ENCODE measurements around the gene RNF150. TPM values are rescaled to one million over a fixed set of nuclear protein-coding genes. Genes with fewer than 3 reads are reported as not detected.

Gene RNF150
- total RNA-seq, 1 donor from 2014 or later = 9.1 TPM

DNA sequence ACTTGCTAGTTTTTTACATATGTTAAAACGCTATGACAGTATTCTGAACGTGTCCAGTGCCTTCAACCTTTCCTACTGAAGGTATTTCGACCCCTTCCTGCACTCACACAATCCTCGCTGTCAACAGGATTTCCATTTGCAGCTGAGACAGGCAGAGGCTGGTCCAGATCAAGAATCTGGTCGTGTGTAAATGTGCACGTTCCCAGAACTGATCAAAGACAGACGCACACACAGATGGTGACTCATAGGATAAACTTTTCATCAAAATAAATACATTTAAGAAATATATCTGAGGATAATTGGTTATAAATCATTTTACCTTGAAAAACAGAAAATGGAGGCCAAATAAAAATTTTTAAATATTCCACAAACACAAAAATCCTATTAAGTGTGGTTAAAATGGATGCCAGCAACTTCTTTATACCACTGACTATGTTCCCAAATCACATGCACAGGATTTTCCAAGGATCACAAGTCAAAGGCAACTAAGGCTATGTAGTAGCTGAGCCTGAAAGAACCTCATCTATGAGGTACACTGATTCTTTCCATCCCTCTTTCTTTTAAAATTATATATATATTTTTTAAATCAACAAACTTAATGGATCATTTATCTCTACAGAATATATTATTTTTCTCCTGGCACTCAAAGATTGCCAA, 85.9 kb downstream of the RNF150 start:
- H3K4me3 ChIP-seq = no peak overlapping the region
- no peak for DNase-seq (ENCODE audit: extremely low spot score in 2 of 2)
- H3K9me3 ChIP-seq = no peaks in the 10 kb centered on the region
- intact Hi-C loops (cut with DNase I) = no loop called here
- no peaks in the 10 kb centered on the region for H3K27me3 ChIP-seq
- H3K27ac ChIP-seq = no peak overlapping the region
- peaks cover 15% of the 10 kb centered on the region for H3K4me1 ChIP-seq
- no peaks in the 10 kb centered on the region for H3K36me3 ChIP-seq
- TF ChIP-seq POLR2AphosphoS5 (IDR thresholded peaks at IDR 0.05; ENCODE audit: insufficient read depth in 1 of 2, low read depth in 1 of 2) = no peak
- TF ChIP-seq POLR2A (IDR thresholded peaks at IDR 0.05) = no peak
- TF ChIP-seq CTCF (IDR thresholded peaks at IDR 0.05) = no peak

GRCh38 chr4:141046255-141046654, 87.0 kb downstream of the RNF150 start:
- DNase-seq (ENCODE audit: extremely low spot score in 2 of 2) = no peak
- peaks cover 15% of the 10 kb centered on the region for H3K4me1 ChIP-seq
- no peak overlapping the region for H3K4me3 ChIP-seq
- TF ChIP-seq POLR2AphosphoS5 (IDR thresholded peaks at IDR 0.05; ENCODE audit: insufficient read depth in 1 of 2, low read depth in 1 of 2) = no peak
- no peak for TF ChIP-seq CTCF (IDR thresholded peaks at IDR 0.05)
- TF ChIP-seq POLR2A (IDR thresholded peaks at IDR 0.05) = no peak
- H3K27ac ChIP-seq = no peak overlapping the region
- no peaks in the 10 kb centered on the region for H3K36me3 ChIP-seq
- H3K27me3 ChIP-seq = no peaks in the 10 kb centered on the region
- intact Hi-C loops (cut with DNase I) = no loop called here
- H3K9me3 ChIP-seq = no peaks in the 10 kb centered on the region

DNA sequence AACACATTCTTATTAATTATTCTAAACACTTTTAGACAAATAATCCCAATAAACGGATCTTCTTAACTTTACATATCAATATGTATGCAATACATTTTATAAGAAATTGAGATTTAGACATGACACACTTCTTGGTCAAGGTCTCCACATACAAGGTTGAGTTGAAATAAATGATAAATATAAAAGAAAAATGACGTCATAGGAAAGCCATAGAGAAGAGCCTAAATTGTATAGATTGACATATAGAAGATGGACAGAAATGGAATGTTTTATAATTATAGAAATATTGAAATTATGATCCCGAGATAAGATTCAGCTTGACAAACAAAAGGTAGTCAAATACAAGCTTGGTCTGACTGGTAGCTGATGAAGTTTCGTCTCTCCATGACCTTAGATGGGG, 87.4 kb downstream of the RNF150 start:
- TF ChIP-seq POLR2A (IDR thresholded peaks at IDR 0.05) = no peak
- no peak for TF ChIP-seq POLR2AphosphoS5 (IDR thresholded peaks at IDR 0.05; ENCODE audit: insufficient read depth in 1 of 2, low read depth in 1 of 2)
- TF ChIP-seq CTCF (IDR thresholded peaks at IDR 0.05) = no peak
- Histone ChIP-seq H3K9me3 (no peaks in the 10 kb centered on the region), H3K27ac (no peak overlapping the region), H3K4me1 (peaks cover 15% of the 10 kb centered on the region), H3K36me3 (no peaks in the 10 kb centered on the region), H3K27me3 (no peaks in the 10 kb centered on the region), H3K4me3 (no peak overlapping the region)
- no peak for DNase-seq (ENCODE audit: extremely low spot score in 2 of 2)
- intact Hi-C loops (cut with DNase I) = no loop called here

- Histone ChIP-seq H3K27ac (no peak overlapping the region), H3K4me1 (peaks cover 7% of the 10 kb centered on the region), H3K9me3 (no peaks in the 10 kb centered on the region), H3K27me3 (no peaks in the 10 kb centered on the region), H3K4me3 (no peak overlapping the region), H3K36me3 (no peaks in the 10 kb centered on the region)
- no peak for DNase-seq (ENCODE audit: extremely low spot score in 2 of 2)
- TF ChIP-seq CTCF (IDR thresholded peaks at IDR 0.05) (no peak), POLR2A (IDR thresholded peaks at IDR 0.05) (no peak), POLR2AphosphoS5 (IDR thresholded peaks at IDR 0.05; ENCODE audit: insufficient read depth in 1 of 2, low read depth in 1 of 2) (no peak)
- intact Hi-C loops (cut with DNase I) = no loop called here
Measured at GRCh38 chr4:141041021-141041476, 92.2 kb downstream of the RNF150 start.

DNA sequence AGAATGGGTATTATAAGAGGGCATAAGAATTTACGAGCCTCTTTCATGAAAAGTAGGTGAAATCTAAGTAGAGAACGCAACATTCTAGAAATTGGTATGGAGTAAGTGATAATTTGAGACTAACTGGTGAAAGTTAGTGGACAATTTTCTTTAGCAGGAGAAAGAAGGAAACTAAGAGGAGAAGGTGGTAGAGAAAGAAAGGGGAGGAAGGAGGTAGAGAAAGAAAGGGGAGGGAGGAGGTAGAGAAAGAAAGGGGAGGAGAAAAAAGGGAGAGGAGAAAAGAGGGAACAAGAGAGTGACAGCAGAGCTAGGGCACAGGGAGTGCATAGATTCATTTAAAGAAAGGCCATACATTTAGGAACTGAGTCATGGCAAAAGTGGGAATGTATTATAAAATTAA, 94.1 kb downstream of the RNF150 start:
- Histone ChIP-seq H3K4me1 (peaks cover 7% of the 10 kb centered on the region), H3K4me3 (no peak overlapping the region), H3K36me3 (no peaks in the 10 kb centered on the region), H3K27ac (no peak overlapping the region), H3K27me3 (no peaks in the 10 kb centered on the region), H3K9me3 (no peaks in the 10 kb centered on the region)
- intact Hi-C loops (cut with DNase I) = no loop called here
- no peak for TF ChIP-seq CTCF (IDR thresholded peaks at IDR 0.05)
- TF ChIP-seq POLR2A (IDR thresholded peaks at IDR 0.05) = no peak
- no peak for TF ChIP-seq POLR2AphosphoS5 (IDR thresholded peaks at IDR 0.05; ENCODE audit: insufficient read depth in 1 of 2, low read depth in 1 of 2)
- DNase-seq (ENCODE audit: extremely low spot score in 2 of 2) = no peak

All from vagina (tissue), 2 donors.